ENCODE data around the gene ZNF280D.

The ZNF280D gene

GRCh38 chr15:56639631-56640030 lies 93.7 kb downstream of the ZNF280D start:
- TF ChIP-seq CTCF (conservative IDR thresholded peaks at IDR 0.05), result no peak
- H3K27ac ChIP-seq, result no peak overlapping the region

- peak overlapping the region; percentile 68 for H3K27ac ChIP-seq
- TF ChIP-seq CTCF (conservative IDR thresholded peaks at IDR 0.05), result no peak
These were observed 101.5 kb downstream of the ZNF280D start for GRCh38 chr15:56631765-56632164.

- no peak overlapping the region for H3K27ac ChIP-seq
- TF ChIP-seq CTCF (conservative IDR thresholded peaks at IDR 0.05), result no peak
These were observed 104.3 kb downstream of the ZNF280D start for GRCh38 chr15:56628893-56629532.

GRCh38 chr15:56619887-56620286 lies 113.4 kb downstream of the ZNF280D start:
- no peak overlapping the region for H3K27ac ChIP-seq
- TF ChIP-seq CTCF (conservative IDR thresholded peaks at IDR 0.05), result no peak

GRCh38 chr15:56617628-56618027 lies 115.7 kb downstream of the ZNF280D start:
- H3K27ac ChIP-seq, result no peak overlapping the region
- TF ChIP-seq CTCF (conservative IDR thresholded peaks at IDR 0.05), result no peak

GRCh38 chr15:56616551-56616950 lies 116.8 kb downstream of the ZNF280D start:
- H3K27ac ChIP-seq, result no peak overlapping the region
- no peak for TF ChIP-seq CTCF (conservative IDR thresholded peaks at IDR 0.05)

- TF ChIP-seq CTCF (conservative IDR thresholded peaks at IDR 0.05), result no peak
- no peak overlapping the region for H3K27ac ChIP-seq
These were observed 119.5 kb downstream of the ZNF280D start for GRCh38 chr15:56613811-56614210.

Data from VCaP (cell line).